Measurements from ENCODE around the gene DBNDD2. TPM values are rescaled to one million over a fixed set of nuclear protein-coding genes. Genes with fewer than 3 reads are reported as not detected.

The DBNDD2 gene
- total RNA-seq, 1 experiment from 2014 or later = 69.0 TPM

GRCh38 chr20:45394221-45395113, 13.6 kb upstream of the DBNDD2 start:
- no peak overlapping the region for H3K4me3 ChIP-seq
- H3K9me3 ChIP-seq (ENCODE audit: insufficient read depth, low read depth) = peaks cover 2% of the 10 kb centered on the region; the same call in 1 of the 2 replicates
- no peak for TF ChIP-seq CTCF (conservative IDR thresholded peaks at IDR 0.05)
- no peak for TF ChIP-seq EZH2 (IDR thresholded peaks at IDR 0.05; ENCODE audit: low read depth)
- H2AFZ ChIP-seq = no peak overlapping the region
- H3K27ac ChIP-seq = no peak overlapping the region
- intact Hi-C loops (cut with micrococcal nuclease; ENCODE audit: unreplicated experiment) = no loop called here
- ChIA-PET POLR2A (ENCODE audit: unreplicated experiment) (interaction anchor here (0.6 kb wide), 2 partner anchors 25 to 47 kb away, joined by 3 to 6 read pairs; no protein-coding TSS in a partner anchor), CTCF (no interaction called here)
- H3K36me3 ChIP-seq (ENCODE audit: low read depth) = no peaks in the 10 kb centered on the region
- no peaks in the 10 kb centered on the region for H3K4me1 ChIP-seq (replicated peaks; ENCODE audit: insufficient read depth)
- no peaks in the 10 kb centered on the region for H3F3A ChIP-seq (ENCODE audit: insufficient read depth, low read depth)
- no peaks in the 10 kb centered on the region for H3K79me2 ChIP-seq (ENCODE audit: low read depth)
- no TSS peak for BruUV-seq (replicated peaks)
- no peak for DNase-seq
- no peaks in the 10 kb centered on the region for H3K27me3 ChIP-seq (ENCODE audit: insufficient read depth, low read depth)
- H3K9me2 ChIP-seq (ENCODE audit: insufficient read depth) = no peaks in the 10 kb centered on the region
- no peak overlapping the region for H3K4me2 ChIP-seq
- no peaks in the 10 kb centered on the region for H4K20me1 ChIP-seq (ENCODE audit: insufficient read depth)

GRCh38 chr20:45395114-45395415, 13.0 kb upstream of the DBNDD2 start:
- H3F3A ChIP-seq (ENCODE audit: insufficient read depth, low read depth) = no peaks in the 10 kb centered on the region
- no peak overlapping the region for H3K4me2 ChIP-seq
- H4K20me1 ChIP-seq (ENCODE audit: insufficient read depth) = no peaks in the 10 kb centered on the region
- CTCF ChIA-PET = no interaction called here
- no peak overlapping the region for H2AFZ ChIP-seq
- BruUV-seq (replicated peaks) = no TSS peak
- H3K27me3 ChIP-seq (ENCODE audit: insufficient read depth, low read depth) = no peaks in the 10 kb centered on the region
- DNase-seq = no peak
- TF ChIP-seq EZH2 (IDR thresholded peaks at IDR 0.05; ENCODE audit: low read depth) = no peak
- no peak for TF ChIP-seq CTCF (conservative IDR thresholded peaks at IDR 0.05)
- H3K4me3 ChIP-seq = no peak overlapping the region
- no peaks in the 10 kb centered on the region for H3K9me2 ChIP-seq (ENCODE audit: insufficient read depth)
- H3K9me3 ChIP-seq (ENCODE audit: insufficient read depth, low read depth) = peaks cover 5% of the 10 kb centered on the region; the same call in 1 of the 2 replicates
- intact Hi-C loops (cut with micrococcal nuclease; ENCODE audit: unreplicated experiment) = no loop called here
- H3K79me2 ChIP-seq (ENCODE audit: low read depth) = no peaks in the 10 kb centered on the region
- no peak overlapping the region for H3K27ac ChIP-seq
- H3K36me3 ChIP-seq (ENCODE audit: low read depth) = no peaks in the 10 kb centered on the region
- POLR2A ChIA-PET (ENCODE audit: unreplicated experiment) = no interaction called here
- H3K4me1 ChIP-seq (replicated peaks; ENCODE audit: insufficient read depth) = no peaks in the 10 kb centered on the region

GRCh38 chr20:45399018-45399417, 9.1 kb upstream of the DBNDD2 start:
- ChIA-PET POLR2A (ENCODE audit: unreplicated experiment) (interaction anchor here (0.6 to 0.7 kb wide), 2 partner anchors 19 to 38 kb away, joined by 4 to 8 read pairs; no protein-coding TSS in a partner anchor), CTCF (no interaction called here)
- no peaks in the 10 kb centered on the region for H3K79me2 ChIP-seq (ENCODE audit: low read depth)
- H3K36me3 ChIP-seq (ENCODE audit: low read depth) = no peaks in the 10 kb centered on the region
- no peaks in the 10 kb centered on the region for H4K20me1 ChIP-seq (ENCODE audit: insufficient read depth)
- no peak overlapping the region for H2AFZ ChIP-seq
- no peak overlapping the region for H3K4me2 ChIP-seq
- BruUV-seq (replicated peaks) = no TSS peak
- H3K27me3 ChIP-seq (ENCODE audit: insufficient read depth, low read depth) = no peaks in the 10 kb centered on the region
- intact Hi-C loops (cut with micrococcal nuclease; ENCODE audit: unreplicated experiment) = no loop called here
- TF ChIP-seq EZH2 (IDR thresholded peaks at IDR 0.05; ENCODE audit: low read depth) (no peak), CTCF (conservative IDR thresholded peaks at IDR 0.05) (no peak)
- no peak overlapping the region for H3K27ac ChIP-seq
- peaks cover 3% of the 10 kb centered on the region; the same call in 1 of the 2 replicates for H3F3A ChIP-seq (ENCODE audit: insufficient read depth, low read depth)
- H3K4me3 ChIP-seq = no peak overlapping the region
- no peaks in the 10 kb centered on the region for H3K9me2 ChIP-seq (ENCODE audit: insufficient read depth)
- no peaks in the 10 kb centered on the region for H3K4me1 ChIP-seq (replicated peaks; ENCODE audit: insufficient read depth)
- DNase-seq = no peak
- H3K9me3 ChIP-seq (ENCODE audit: insufficient read depth, low read depth) = peaks cover 24% of the 10 kb centered on the region; the same call in 1 of the 2 replicates
